Esophagus muscularis mucosa (tissue), 4 donors: ENCODE data around the gene HSPA1B. TPM values are rescaled to one million over a fixed set of nuclear protein-coding genes. Genes with fewer than 3 reads are reported as not detected.

Source experiments
- small RNA-seq, 3 donors: library from RNA; depleted of rRNA; stranded (forward); fragments of <200 nt; gene quantifications; one replicate each; pipeline ENCODE3, GENCODE V24; 2016
- total RNA-seq, 4 donors: library from RNA; depleted of rRNA; stranded (reverse); fragments of >200 nt; gene quantifications; one replicate each; pipeline versions ENCODE4 v1.1.0 to v1.2.1, GENCODE V29; 2016

HSPA1B gene
- total RNA-seq, 4 donors from 2014 or later = 120 to 315 (median 274) TPM

Small RNAs within 50 kb of the gene (small RNA-seq; reads per million reads assigned to genes)
- gene RF00019 (0 reads per million in 3 donors), gene SNORD48 (331 to 1,346 (median 343) reads per million in 3 donors), gene SNORD52 (0 reads per million in 3 donors)

Other genes with a start within 250 kb of the HSPA1B start
- 1 to 10 TPM in 1 of 4 donors, under 1 TPM in 1, not detected in 2; 0.57 to 1.5 TPM for gene LTB, start 245.3 kb upstream of the HSPA1B start, total RNA-seq
- gene LST1, start 241.5 kb upstream of the HSPA1B start, total RNA-seq = 1 to 10 TPM; 1.9 to 9.3 (median 6.8) TPM
- not detected for gene NCR3, start 234.7 kb upstream of the HSPA1B start, total RNA-seq
- 10 to 100 TPM in 3 of 4 donors, 1 to 10 TPM in 1; 9.4 to 41.9 (median 14.4) TPM for gene AIF1, start 212.5 kb upstream of the HSPA1B start, total RNA-seq
- gene PRRC2A, start 207.0 kb upstream of the HSPA1B start, total RNA-seq = 100 to 1,000 TPM in 2 of 4 donors, 10 to 100 TPM in 2; 68.8 to 138 (median 89.2) TPM
- gene BAG6, start 175.1 kb upstream of the HSPA1B start, total RNA-seq = 100 to 1,000 TPM; 173 to 283 (median 217) TPM
- gene APOM, start 171.8 kb upstream of the HSPA1B start, total RNA-seq = 1 to 10 TPM; 1.5 to 3.3 (median 2.0) TPM
- gene C6orf47, start 167.0 kb upstream of the HSPA1B start, total RNA-seq = 10 to 100 TPM; 24.5 to 39.6 (median 34.0) TPM
- gene GPANK1, start 162.7 kb upstream of the HSPA1B start, total RNA-seq = 10 to 100 TPM; 15.8 to 21.0 (median 19.4) TPM
- gene CSNK2B, start 161.7 kb upstream of the HSPA1B start, total RNA-seq = 100 to 1,000 TPM; 132 to 188 (median 153) TPM
- gene LY6G5B, start 157.8 kb upstream of the HSPA1B start, total RNA-seq = 1 to 10 TPM; 2.9 to 4.0 (median 3.2) TPM
- 1 to 10 TPM in 2 of 4 donors, not detected in 2; 2.0 to 2.9 TPM for gene LY6G5C, start 146.7 kb upstream of the HSPA1B start, total RNA-seq
- 10 to 100 TPM; 44.9 to 57.9 (median 52.8) TPM for gene ABHD16A, start 124.4 kb upstream of the HSPA1B start, total RNA-seq
- gene LY6G6F, start 120.9 kb upstream of the HSPA1B start, total RNA-seq = not detected
- not detected for gene LY6G6D, start 112.4 kb upstream of the HSPA1B start, total RNA-seq
- gene LY6G6C, start 106.0 kb upstream of the HSPA1B start, total RNA-seq = not detected
- not detected for gene MPIG6B, start 104.4 kb upstream of the HSPA1B start, total RNA-seq
- 100 to 1,000 TPM in 2 of 4 donors, 10 to 100 TPM in 2; 78.1 to 119 (median 100) TPM for gene DDAH2, start 98.4 kb upstream of the HSPA1B start, total RNA-seq
- gene CLIC1, start 91.2 kb upstream of the HSPA1B start, total RNA-seq = 100 to 1,000 TPM; 208 to 379 (median 290) TPM
- gene MSH5, start 87.7 kb upstream of the HSPA1B start, total RNA-seq = 1 to 10 TPM; 4.0 to 6.4 (median 4.5) TPM
- gene SAPCD1, start 65.1 kb upstream of the HSPA1B start, total RNA-seq = under 1 TPM in 1 of 4 donors, not detected in 3; 0.83 TPM
- gene VWA7, start 50.4 kb upstream of the HSPA1B start, total RNA-seq = under 1 TPM in 3 of 4 donors, not detected in 1; 0.40 to 0.50 (median 0.45) TPM
- 10 to 100 TPM; 25.0 to 53.2 (median 34.8) TPM for gene VARS1, start 32.0 kb upstream of the HSPA1B start, total RNA-seq
- 10 to 100 TPM; 24.2 to 41.5 (median 32.9) TPM for gene LSM2, start 20.8 kb upstream of the HSPA1B start, total RNA-seq
- 1 to 10 TPM; 1.2 to 3.7 (median 2.6) TPM for gene HSPA1L, start 12.5 kb upstream of the HSPA1B start, total RNA-seq
- gene HSPA1A, start 12.2 kb upstream of the HSPA1B start, total RNA-seq = 100 to 1,000 TPM; 235 to 451 (median 370) TPM
- 10 to 100 TPM; 24.9 to 39.6 (median 34.9) TPM for gene NEU1, start 35.1 kb downstream of the HSPA1B start, total RNA-seq
- gene SLC44A4, start 51.3 kb downstream of the HSPA1B start, total RNA-seq = under 1 TPM in 2 of 4 donors, not detected in 2; 0.19 to 0.80 TPM
- 10 to 100 TPM; 25.7 to 48.4 (median 38.1) TPM for gene EHMT2, start 70.0 kb downstream of the HSPA1B start, total RNA-seq
- 1 to 10 TPM in 3 of 4 donors, under 1 TPM in 1; 0.66 to 2.5 (median 1.6) TPM for gene ZBTB12, start 74.3 kb downstream of the HSPA1B start, total RNA-seq
- 10 to 100 TPM in 3 of 4 donors, 1 to 10 TPM in 1; 10.0 to 15.4 (median 12.6) TPM for gene C2, start 100.0 kb downstream of the HSPA1B start, total RNA-seq
- 10 to 100 TPM; 11.6 to 28.7 (median 12.7) TPM for gene CFB, start 118.4 kb downstream of the HSPA1B start, total RNA-seq
- gene NELFE, start 131.2 kb downstream of the HSPA1B start, total RNA-seq = 10 to 100 TPM; 79.3 to 81.7 (median 81.1) TPM
- gene SKIC2, start 131.4 kb downstream of the HSPA1B start, total RNA-seq = 10 to 100 TPM; 23.3 to 33.2 (median 28.5) TPM
- 10 to 100 TPM; 12.9 to 18.4 (median 15.9) TPM for gene DXO, start 144.4 kb downstream of the HSPA1B start, total RNA-seq
- 100 to 1,000 TPM in 2 of 4 donors, 10 to 100 TPM in 2; 31.6 to 187 (median 98.2) TPM for gene C4A, start 154.3 kb downstream of the HSPA1B start, total RNA-seq
- 100 to 1,000 TPM in 1 of 4 donors, 10 to 100 TPM in 3; 45.3 to 203 (median 75.8) TPM for gene C4B, start 187.1 kb downstream of the HSPA1B start, total RNA-seq
- gene CYP21A2, start 210.7 kb downstream of the HSPA1B start, total RNA-seq = 1 to 10 TPM in 3 of 4 donors, under 1 TPM in 1; 0.33 to 3.7 (median 1.9) TPM